ENCODE results near the gene TRMT6.

- no peak for TF ChIP-seq CTCF (IDR thresholded peaks at IDR 0.05; ENCODE audit: low read depth, low read length, missing input control)
- TF ChIP-seq, protein P1, sequence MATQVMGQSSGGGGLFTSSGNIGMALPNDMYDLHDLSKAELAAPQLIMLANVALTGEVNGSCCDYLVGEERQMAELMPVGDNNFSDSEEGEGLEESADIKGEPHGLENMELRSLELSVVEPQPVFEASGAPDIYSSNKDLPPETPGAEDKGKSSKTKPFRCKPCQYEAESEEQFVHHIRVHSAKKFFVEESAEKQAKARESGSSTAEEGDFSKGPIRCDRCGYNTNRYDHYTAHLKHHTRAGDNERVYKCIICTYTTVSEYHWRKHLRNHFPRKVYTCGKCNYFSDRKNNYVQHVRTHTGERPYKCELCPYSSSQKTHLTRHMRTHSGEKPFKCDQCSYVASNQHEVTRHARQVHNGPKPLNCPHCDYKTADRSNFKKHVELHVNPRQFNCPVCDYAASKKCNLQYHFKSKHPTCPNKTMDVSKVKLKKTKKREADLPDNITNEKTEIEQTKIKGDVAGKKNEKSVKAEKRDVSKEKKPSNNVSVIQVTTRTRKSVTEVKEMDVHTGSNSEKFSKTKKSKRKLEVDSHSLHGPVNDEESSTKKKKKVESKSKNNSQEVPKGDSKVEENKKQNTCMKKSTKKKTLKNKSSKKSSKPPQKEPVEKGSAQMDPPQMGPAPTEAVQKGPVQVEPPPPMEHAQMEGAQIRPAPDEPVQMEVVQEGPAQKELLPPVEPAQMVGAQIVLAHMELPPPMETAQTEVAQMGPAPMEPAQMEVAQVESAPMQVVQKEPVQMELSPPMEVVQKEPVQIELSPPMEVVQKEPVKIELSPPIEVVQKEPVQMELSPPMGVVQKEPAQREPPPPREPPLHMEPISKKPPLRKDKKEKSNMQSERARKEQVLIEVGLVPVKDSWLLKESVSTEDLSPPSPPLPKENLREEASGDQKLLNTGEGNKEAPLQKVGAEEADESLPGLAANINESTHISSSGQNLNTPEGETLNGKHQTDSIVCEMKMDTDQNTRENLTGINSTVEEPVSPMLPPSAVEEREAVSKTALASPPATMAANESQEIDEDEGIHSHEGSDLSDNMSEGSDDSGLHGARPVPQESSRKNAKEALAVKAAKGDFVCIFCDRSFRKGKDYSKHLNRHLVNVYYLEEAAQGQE (IDR thresholded peaks at IDR 0.05) = no peak
- TF ChIP-seq RAD21 (IDR thresholded peaks at IDR 0.05) = no peak
- no peak for TF ChIP-seq JUND (IDR thresholded peaks at IDR 0.05)
- no peak for TF ChIP-seq MAX (IDR thresholded peaks at IDR 0.05)
- no peak for TF ChIP-seq ATF3 (IDR thresholded peaks at IDR 0.05)
- TF ChIP-seq, protein P2, sequence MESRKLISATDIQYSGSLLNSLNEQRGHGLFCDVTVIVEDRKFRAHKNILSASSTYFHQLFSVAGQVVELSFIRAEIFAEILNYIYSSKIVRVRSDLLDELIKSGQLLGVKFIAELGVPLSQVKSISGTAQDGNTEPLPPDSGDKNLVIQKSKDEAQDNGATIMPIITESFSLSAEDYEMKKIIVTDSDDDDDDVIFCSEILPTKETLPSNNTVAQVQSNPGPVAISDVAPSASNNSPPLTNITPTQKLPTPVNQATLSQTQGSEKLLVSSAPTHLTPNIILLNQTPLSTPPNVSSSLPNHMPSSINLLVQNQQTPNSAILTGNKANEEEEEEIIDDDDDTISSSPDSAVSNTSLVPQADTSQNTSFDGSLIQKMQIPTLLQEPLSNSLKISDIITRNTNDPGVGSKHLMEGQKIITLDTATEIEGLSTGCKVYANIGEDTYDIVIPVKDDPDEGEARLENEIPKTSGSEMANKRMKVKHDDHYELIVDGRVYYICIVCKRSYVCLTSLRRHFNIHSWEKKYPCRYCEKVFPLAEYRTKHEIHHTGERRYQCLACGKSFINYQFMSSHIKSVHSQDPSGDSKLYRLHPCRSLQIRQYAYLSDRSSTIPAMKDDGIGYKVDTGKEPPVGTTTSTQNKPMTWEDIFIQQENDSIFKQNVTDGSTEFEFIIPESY (IDR thresholded peaks at IDR 0.05) = no peak
- TF ChIP-seq TAF1 (conservative IDR thresholded peaks at IDR 0.05) = no peak
Observed at GRCh38 chr20:5919626-5920544, 30.4 kb downstream of the TRMT6 start.
